GM19468 (cell line): ENCODE data around the gene RETREG2.

Experiments used
- ATAC-seq: cut with Tn5 transposase; IDR thresholded peaks from one replicate; pipeline ENCODE4 v1.9.1; 2021; ENCODE audit warnings: mild to moderate bottlenecking, moderate library complexity, moderate number of reproducible peaks; ENCODE audit not compliant: unreplicated experiment; ENCODE audit errors: extremely low read depth

RETREG2 gene

DNA sequence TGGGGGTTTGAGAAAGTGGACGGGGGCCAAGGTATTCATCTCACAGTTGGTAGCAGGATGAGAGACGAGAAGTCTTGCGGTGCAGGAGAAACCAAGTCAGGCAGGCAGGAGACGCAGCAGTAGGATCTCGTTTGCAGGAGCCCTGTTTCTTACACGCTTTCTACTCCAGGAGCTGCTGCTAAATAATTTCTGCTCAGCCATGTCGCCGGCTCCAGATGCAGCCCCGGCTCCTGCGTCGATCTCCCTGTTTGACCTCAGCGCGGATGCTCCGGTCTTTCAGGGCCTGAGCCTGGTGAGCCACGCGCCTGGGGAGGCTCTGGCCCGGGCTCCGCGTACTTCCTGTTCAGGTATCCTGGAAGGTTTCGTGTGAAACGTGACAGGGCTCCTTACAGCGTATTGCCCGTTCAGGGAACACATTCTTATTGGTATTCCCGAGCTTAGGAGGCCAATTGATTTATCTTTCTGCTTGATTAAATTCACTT, 52.0 kb downstream of the RETREG2 start:
- no peak for ATAC-seq

GRCh38 chr2:219234331-219234730, 56.3 kb downstream of the RETREG2 start:
- ATAC-seq: no peak
